NCI-H345 treated with DMSO at 0.1 percent for 48 hours (cell line): Measurements from ENCODE around the gene ZNG1C.
"Not testable (repeated sequence)": the region's sequence is repeated elsewhere in the genome, so short reads cannot be mapped to it uniquely, and the experiment has no call there.

Source experiments
- DNase-seq: peaks from one replicate; lab custom pipeline; 2025; ENCODE audit not compliant: unreplicated experiment; lab: John Stamatoyannopoulos, UW

The ZNG1C gene

DNA sequence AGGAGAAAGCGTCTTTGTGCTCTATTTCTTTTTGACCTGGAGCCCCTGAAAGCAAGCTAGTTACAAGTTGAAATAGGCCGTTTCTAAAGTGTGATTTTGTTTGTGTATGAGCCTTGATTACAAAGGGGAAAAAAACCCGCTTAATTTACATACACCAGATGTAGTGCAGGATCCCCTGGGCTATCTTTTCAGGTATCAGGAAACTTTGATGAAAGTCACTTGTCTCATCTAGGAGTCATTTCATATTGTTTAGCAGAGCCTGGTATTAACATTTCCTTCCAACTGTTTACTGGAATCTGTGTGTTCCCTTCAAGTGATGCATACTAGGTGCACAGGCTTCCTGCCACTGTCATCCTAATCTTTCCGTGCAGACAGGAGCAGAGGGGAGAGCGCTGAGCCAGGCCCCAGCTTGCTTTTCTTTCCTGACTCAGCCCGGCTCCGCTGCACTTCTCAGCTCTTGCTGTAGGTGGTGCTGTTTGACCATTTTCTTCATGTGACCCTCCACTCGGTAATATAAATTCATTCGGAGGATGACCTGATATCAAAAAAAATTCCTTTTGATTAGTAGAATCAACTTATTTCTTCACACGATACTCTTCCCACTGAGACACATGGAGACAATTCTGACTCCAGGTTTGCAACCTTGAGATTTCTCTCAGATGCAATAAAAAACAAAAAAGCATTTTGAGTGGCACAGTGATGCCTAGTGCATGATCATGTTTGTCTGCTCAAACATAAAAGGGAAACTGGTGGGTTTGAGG, 100.7 kb downstream of the ZNG1C start:
- not testable (repeated sequence) for DNase-seq

DNA sequence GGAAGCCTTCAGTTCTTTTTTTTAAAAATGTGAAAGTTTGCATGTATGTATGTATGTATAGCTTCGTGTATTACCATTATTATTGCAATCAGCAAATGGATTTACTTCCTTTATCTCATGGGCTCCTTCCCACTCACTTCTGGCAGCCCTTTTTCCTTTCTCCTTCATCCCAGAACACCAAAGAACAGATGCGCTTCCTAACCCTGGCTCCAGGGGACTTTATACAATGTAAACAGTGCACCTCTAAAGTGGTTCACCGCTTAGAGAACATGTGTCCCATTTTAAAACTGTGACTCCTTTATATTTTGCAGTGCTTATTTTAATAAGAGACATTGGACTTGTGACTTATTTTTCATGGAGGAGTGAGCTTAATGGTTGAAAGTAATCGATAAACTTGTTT, 101.5 kb downstream of the ZNG1C start:
- not testable (repeated sequence) for DNase-seq

- DNase-seq: not testable (repeated sequence)
These were observed 102.2 kb downstream of the ZNG1C start for GRCh38 chr9:68343992-68344391.
